Keratinocyte (primary cell): Measurements from ENCODE around the gene ITIH4.

Source experiments
- EZH2 ChIP-seq: IDR thresholded peaks from one replicate; pipeline ENCODE4 v1.6.1; 2012; ENCODE audit warnings: inconsistent platforms, mild to moderate bottlenecking, low read length, moderate library complexity
- TF ChIP-seq, protein P1 (sequence below), 3 experiments: IDR thresholded peaks in 1 of 3; conservative IDR thresholded peaks in 1 of 3; optimal IDR thresholded peaks in 1 of 3; 2 replicates in 2 of 3; 3 replicates in 1 of 3; pipeline versions ENCODE3 to v1.5.1; 2011; ENCODE audit warnings: low read length in 3 of 3, mild to moderate bottlenecking in 3 of 3, moderate library complexity in 2 of 3, control low read depth in 1 of 3, inconsistent platforms in 1 of 3; ENCODE audit not compliant: insufficient read depth in 2 of 3; ENCODE audit errors: extremely low read depth in 1 of 3

DNA sequence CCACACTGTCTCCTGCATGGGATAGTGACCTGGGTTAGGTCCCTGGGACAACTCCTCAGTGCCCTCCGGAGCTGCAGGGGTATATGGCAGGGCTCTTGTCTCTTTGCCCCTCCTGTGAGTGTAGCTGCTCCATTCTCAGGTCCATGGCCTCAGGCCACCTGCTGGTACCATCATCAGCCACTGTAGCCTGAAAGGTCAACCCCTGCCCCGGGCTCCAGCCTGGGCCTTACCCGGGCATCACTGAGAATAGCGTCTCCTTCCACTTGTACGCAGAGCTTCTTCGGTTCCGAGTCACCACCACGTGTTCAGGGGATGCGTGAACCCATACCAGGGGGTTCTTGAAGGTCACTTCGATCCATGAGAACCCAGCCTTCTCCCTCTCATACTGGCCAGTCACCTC is 13.8 kb downstream of the ITIH4 start:
- TF ChIP-seq, protein P1, sequence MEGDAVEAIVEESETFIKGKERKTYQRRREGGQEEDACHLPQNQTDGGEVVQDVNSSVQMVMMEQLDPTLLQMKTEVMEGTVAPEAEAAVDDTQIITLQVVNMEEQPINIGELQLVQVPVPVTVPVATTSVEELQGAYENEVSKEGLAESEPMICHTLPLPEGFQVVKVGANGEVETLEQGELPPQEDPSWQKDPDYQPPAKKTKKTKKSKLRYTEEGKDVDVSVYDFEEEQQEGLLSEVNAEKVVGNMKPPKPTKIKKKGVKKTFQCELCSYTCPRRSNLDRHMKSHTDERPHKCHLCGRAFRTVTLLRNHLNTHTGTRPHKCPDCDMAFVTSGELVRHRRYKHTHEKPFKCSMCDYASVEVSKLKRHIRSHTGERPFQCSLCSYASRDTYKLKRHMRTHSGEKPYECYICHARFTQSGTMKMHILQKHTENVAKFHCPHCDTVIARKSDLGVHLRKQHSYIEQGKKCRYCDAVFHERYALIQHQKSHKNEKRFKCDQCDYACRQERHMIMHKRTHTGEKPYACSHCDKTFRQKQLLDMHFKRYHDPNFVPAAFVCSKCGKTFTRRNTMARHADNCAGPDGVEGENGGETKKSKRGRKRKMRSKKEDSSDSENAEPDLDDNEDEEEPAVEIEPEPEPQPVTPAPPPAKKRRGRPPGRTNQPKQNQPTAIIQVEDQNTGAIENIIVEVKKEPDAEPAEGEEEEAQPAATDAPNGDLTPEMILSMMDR (optimal IDR thresholded peaks at IDR 0.05 in 1 of 3, IDR thresholded peaks at IDR 0.05 in 1 of 3, conservative IDR thresholded peaks at IDR 0.05 in 1 of 3; ENCODE audit: extremely low read depth in 1 of 3, insufficient read depth in 2 of 3, low read length in 3 of 3) = no peak
- TF ChIP-seq EZH2 = no peak
